DND-41 (cell line): ENCODE results near the gene CIROP.

Experiments used
- ATAC-seq: fragments of 200-7000 bp; cut with Tn5 transposase; 3 replicates; pipeline ENCODE4 v1.9.1; 2021; ENCODE audit warnings: low read depth; ENCODE audit not compliant: insufficient read depth
- DNase-seq: peaks from one replicate; pipeline ENCODE4 v3.0.0-alpha.2; 2020
- H2AFZ ChIP-seq: 2 replicates; pipeline ENCODE4 v1.6.0; 2012; ENCODE audit warnings: low read depth, low read length
- H3K27ac ChIP-seq: 2 replicates; pipeline ENCODE4 v1.5.1; 2012; ENCODE audit warnings: low read length, inconsistent platforms
- H3K27me3 ChIP-seq: fragments of 200-600 bp; sonication (generic); 2 replicates; pipeline ENCODE4 v1.6.0; 2012; ENCODE audit warnings: low read length, mild to moderate bottlenecking, inconsistent platforms; ENCODE audit not compliant: insufficient read depth, poor library complexity
- H3K36me3 ChIP-seq: 2 replicates; pipeline ENCODE4 v1.5.1; 2012; ENCODE audit warnings: low read length, inconsistent platforms; ENCODE audit not compliant: insufficient read depth
- H3K4me1 ChIP-seq: 2 replicates; pipeline ENCODE4 v1.5.1; 2012; ENCODE audit warnings: mild to moderate bottlenecking, low read length; ENCODE audit not compliant: insufficient read depth
- H3K4me2 ChIP-seq: 2 replicates; pipeline ENCODE4 v1.6.0; 2012; ENCODE audit warnings: mild to moderate bottlenecking, moderate library complexity, low read length, inconsistent platforms; ENCODE audit not compliant: insufficient read depth
- H3K4me3 ChIP-seq, 2 experiments: fragments of 200-600 bp in 1 of 2; shearing (Covaris generic) in 1 of 2; 2 replicates each; pipeline ENCODE4 v1.5.1; 2012 to 2016; ENCODE audit warnings: inconsistent platforms in 2 of 2, low read length in 2 of 2, mild to moderate bottlenecking in 2 of 2, low read depth in 1 of 2, moderate library complexity in 1 of 2
- H3K79me2 ChIP-seq: 2 replicates; pipeline ENCODE4 v1.6.0; 2012; ENCODE audit warnings: low read length, inconsistent platforms; ENCODE audit not compliant: insufficient read depth
- H3K9ac ChIP-seq: 2 replicates; pipeline ENCODE4 v1.6.0; 2012; ENCODE audit warnings: low read depth, mild to moderate bottlenecking, inconsistent platforms, low read length, moderate library complexity
- H3K9me3 ChIP-seq: 2 replicates; pipeline ENCODE4 v1.5.1; 2012; ENCODE audit warnings: low read length, moderate library complexity, mild to moderate bottlenecking, inconsistent platforms; ENCODE audit not compliant: insufficient read depth, severe bottlenecking
- H4K20me1 ChIP-seq: 2 replicates; pipeline ENCODE4 v1.6.0; 2012; ENCODE audit warnings: low read length; ENCODE audit not compliant: insufficient read depth
- CTCF ChIP-seq: IDR thresholded peaks from 2 replicates; pipeline ENCODE4 v1.5.1; 2012; ENCODE audit warnings: borderline replicate concordance, low read length, moderate library complexity, mild to moderate bottlenecking; ENCODE audit not compliant: poor library complexity, severe bottlenecking; ENCODE audit errors: extremely low read depth
- EZH2 ChIP-seq: IDR thresholded peaks from 3 replicates; pipeline ENCODE4 v1.6.1; 2012; ENCODE audit warnings: borderline replicate concordance, low read depth, mild to moderate bottlenecking, moderate library complexity, low read length, inconsistent platforms; ENCODE audit not compliant: severe bottlenecking

Gene CIROP

GRCh38 chr14:23057757-23058653 lies 46.8 kb downstream of the CIROP start:
- Histone ChIP-seq H2AFZ (peak overlapping the region; percentile 61), H3K4me1 (peaks cover 19% of the 10 kb centered on the region), H3K36me3 (peaks cover 40% of the 10 kb centered on the region), H3K79me2 (no peaks in the 10 kb centered on the region), H4K20me1 (peaks cover 15% of the 10 kb centered on the region), H3K4me2 (peak overlapping the region; percentile 91), H3K27ac (no peak overlapping the region; the same call in 1 of the 2 replicates), H3K27me3 (peaks cover 6% of the 10 kb centered on the region), H3K4me3 (peak overlapping the region; percentile 26 to 61), H3K9me3 (no peaks in the 10 kb centered on the region), H3K9ac (peak overlapping the region; percentile 62)
- peak; percentile 88 for DNase-seq
- TF ChIP-seq EZH2: no peak
- peak; percentile 99 for TF ChIP-seq CTCF
- peak; percentile 79 for ATAC-seq

- no peaks in the 10 kb centered on the region for H3K79me2 ChIP-seq
- peak within 1 kb of the TSS; percentile 61 for H2AFZ ChIP-seq
- peaks cover 19% of the 10 kb centered on the region for H3K4me1 ChIP-seq
- TF ChIP-seq EZH2 (no peak), CTCF (no peak)
- peak within 1 kb of the TSS; percentile 62 for H3K9ac ChIP-seq
- H3K4me3 ChIP-seq: peak within 1 kb of the TSS; percentile 26 to 61
- H3K36me3 ChIP-seq: peaks cover 31% of the 10 kb centered on the region
- no peaks in the 10 kb centered on the region for H3K9me3 ChIP-seq
- peak within 1 kb of the TSS; percentile 91 for H3K4me2 ChIP-seq
- H3K27me3 ChIP-seq: peaks cover 6% of the 10 kb centered on the region
- DNase-seq (peak; percentile 81), ATAC-seq (peak; percentile 83)
- H3K27ac ChIP-seq: no peak within 1 kb of the TSS; the same call in 1 of the 2 replicates
- H4K20me1 ChIP-seq: peaks cover 15% of the 10 kb centered on the region
Measured at GRCh38 chr14:23056956-23057756, 47.6 kb downstream of the CIROP start, which contains the start of gene CDH24. TSS of gene CDH24 (minus strand) at chr14:23057520. CDS start at chr14:23055733, 1,787 bp downstream.

GRCh38 chr14:23056145-23056955 lies 48.4 kb downstream of the CIROP start:
- Histone ChIP-seq H4K20me1 (peaks cover 15% of the 10 kb centered on the region), H3K4me3 (peak overlapping the region in 1 of 2 experiments; percentile 61; a peak in 1 of 4 replicates), H3K9me3 (no peaks in the 10 kb centered on the region), H3K27ac (no peak overlapping the region), H3K4me2 (peak overlapping the region; percentile 91), H3K36me3 (peaks cover 25% of the 10 kb centered on the region), H3K4me1 (peaks cover 19% of the 10 kb centered on the region), H3K9ac (peak overlapping the region; percentile 62; the same call in 1 of the 2 replicates), H3K27me3 (peaks cover 6% of the 10 kb centered on the region), H2AFZ (peak overlapping the region; percentile 52; the same call in 1 of the 2 replicates), H3K79me2 (no peaks in the 10 kb centered on the region)
- ATAC-seq (peak; percentile 59), DNase-seq (peak; percentile 66)
- TF ChIP-seq EZH2 (no peak), CTCF (peak; percentile 80)
